Activated CD4-positive, alpha-beta T cell treated with anti-CD3 and anti-CD28 coated beads, Interleukin-2, Interleukin-4, amounts not matched to agents 100 ng/mL and 50 ng/mL, durations not matched to agents 16 hours and 8 hours (primary cell): ENCODE measurements around the gene PLAAT4.

ENCODE experiments used
- DNase-seq: peaks from one replicate; pipeline ENCODE4 v3.0.0-alpha.2; 2020; ENCODE audit warnings: low spot score

PLAAT4 gene, protein sequence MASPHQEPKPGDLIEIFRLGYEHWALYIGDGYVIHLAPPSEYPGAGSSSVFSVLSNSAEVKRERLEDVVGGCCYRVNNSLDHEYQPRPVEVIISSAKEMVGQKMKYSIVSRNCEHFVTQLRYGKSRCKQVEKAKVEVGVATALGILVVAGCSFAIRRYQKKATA

DNA sequence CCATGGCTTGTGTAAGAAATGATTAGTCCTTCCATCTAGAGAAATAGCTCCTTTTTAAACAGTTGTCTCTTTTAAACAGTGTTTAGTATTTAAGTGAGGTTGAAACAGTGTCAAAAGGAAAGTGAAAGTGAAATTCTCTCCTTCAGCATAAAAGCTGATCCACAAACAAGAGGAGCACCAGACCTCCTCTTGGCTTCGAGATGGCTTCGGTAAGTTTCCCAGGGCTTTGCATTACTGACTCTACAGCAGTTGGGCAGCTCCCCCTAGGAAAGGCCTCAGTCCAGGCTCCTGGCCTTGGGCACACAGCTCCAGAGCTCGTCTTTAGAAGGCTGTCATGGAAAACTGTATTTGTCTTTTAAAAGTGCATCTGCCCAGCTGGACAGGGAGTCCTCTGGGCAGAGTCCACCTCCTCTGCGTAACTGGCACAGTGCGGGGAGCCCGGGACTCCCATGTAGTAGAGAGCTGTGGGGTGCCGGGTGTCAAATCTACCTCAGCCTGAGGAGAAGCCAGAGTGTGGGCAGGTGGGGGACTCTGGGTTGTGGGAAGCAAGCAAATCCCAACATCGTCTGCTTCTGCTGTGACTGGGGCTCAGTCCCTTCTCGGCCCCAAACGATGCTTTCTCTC is at the start of gene PLAAT4:
TSS of gene PLAAT4 (plus strand) at position 140 of the 624 bp plus-strand sequence. CDS start at position 201, 61 bp downstream.
- DNase-seq, result peak; percentile 66

DNA sequence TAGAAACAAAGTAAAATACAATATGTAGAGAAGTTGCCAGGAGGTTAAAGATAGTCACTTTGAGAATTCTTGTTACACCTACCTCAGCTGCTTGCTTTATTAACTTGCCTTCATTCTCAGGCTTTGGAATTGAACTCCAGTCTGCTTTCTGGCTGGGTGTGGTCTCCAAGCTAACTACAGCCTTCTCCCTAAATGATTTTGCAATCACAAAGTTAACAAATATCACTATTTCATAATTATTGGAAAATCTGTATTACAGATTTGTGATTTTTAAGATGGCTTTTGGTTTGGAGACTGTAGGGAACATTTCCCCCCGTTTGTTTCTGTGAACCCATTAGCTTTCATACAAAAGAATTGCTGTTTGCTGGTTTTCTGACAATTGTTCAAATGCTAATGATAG is 47.8 kb upstream of the PLAAT4 start:
- DNase-seq, result no peak

DNA sequence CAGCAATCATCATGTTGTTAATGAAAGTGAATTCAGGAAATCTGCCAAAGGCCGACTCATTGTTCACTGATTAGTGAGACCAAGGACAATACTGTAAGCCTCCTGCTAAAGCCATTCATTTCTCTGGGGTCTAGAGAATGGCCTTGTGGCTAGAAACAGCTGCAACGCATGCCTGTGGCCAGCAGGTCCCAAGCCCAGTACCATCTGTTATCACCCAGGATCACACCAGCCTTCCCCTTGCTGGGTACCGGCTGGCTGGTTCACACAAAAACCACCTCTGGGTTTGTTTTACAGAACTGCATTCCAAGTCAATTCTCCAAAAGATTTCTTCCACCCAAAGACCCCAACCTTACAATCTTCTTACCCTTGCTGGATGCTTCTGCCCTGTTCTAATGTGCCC is 46.7 kb upstream of the PLAAT4 start:
- DNase-seq, result no peak

DNA sequence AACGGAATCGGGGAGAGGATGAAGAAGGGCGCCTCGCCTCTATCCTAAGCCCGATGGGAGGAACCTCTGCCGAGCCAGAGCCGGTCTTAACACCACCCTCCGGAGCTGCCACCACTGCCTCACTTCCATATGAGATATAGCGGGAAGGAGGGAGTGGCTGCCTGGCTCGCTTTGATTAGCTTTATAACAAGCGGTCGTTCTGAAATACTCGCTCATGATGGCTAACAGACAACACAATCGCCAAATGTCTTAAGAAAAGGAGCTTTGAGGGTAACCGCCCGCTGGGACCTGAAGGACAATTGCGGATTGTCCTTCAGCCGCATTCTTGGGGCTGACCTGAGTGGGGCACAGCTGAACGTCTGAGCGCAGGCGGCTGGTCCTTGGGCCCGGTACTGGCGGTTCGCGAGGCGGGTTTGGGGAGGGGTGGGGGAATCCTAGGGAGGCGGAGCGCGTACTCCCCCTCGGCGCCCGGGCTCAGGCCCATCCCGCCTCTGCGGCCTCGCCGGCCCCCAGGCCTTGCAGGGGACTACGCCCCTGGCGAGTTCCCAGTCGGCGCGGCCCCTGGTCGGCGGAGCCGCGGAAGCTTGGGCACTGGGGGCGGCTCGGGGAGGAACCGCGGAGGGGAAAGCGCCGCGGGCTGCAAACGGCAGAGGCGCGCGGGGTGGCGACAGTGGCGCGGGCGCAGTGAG is 45.9 kb upstream of the PLAAT4 start, which contains the start of gene PLAAT5:
TSS of gene PLAAT5 (minus strand) at position 617 of the 689 bp plus-strand sequence. CDS start at position 484, 133 bp downstream.
- no peak for DNase-seq

DNA sequence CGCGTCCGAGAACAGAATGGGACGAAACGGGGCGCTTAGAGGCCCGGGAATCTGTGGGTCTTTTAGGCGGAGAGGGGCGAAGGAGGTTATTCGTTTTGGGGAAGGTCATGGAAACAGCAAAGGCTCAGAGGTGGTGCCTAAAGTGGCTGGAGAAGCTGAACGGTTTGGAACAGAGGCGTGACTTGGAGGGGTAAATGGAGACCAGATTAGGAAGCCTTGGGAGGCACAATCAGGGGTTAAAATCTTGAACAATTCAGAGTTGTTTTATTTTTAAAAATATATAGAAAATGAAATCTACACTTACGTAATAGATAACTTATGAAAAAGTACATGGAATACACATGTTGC is 45.4 kb upstream of the PLAAT4 start:
- no peak for DNase-seq

DNA sequence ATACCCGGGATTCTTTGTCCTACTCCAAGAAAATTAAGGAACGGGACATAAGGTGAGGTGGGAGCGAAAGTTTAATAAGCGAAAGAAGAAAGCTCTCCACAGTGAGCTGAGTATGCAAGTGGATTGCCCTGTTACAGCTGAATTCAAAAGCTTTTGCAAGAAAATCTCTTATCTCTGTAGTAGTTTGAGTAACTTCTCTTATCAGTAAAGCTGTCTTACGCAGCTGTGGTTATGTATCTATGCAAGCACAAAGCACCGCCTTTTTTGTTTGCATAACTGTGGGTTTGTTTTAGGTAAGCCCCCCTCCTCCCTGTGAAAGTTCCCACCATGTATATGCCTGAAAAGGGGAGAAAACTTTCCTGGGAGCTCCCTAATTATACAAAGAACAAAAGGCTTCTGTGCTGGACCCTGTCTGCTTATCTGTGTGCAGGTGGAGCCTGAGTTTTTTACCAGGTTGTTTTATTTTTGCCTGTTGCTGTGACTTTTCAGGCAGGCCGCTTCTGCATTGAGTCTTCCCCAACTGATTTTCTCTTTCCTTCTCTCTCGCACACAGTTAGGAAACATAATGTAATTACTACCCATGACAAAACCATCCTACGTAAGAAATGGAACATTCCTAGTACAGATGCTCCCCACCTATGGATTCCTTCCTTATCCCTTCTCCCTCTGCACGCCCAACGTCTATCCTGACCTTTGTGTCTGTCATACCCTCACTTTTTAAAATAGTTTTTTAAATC is 44.8 kb upstream of the PLAAT4 start:
- peak; percentile 22 for DNase-seq

DNA sequence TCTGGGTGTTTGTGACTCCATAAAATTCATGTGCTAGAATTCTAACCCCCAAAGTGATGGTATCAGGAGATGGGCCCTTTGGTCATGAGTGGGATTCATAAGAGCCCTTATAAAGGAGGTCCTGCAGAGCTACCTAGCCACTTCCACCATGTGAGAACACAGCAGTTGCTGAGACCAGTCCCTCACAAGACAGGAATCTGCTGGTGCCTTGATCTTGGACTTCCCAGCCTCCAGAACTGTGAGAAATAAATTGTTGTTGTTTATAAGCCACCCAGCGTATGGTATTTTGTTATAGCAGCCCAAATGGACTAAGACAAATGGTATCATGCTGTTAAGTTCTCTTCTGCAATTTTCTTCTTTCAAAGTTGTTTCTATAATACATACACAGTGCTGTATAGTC is 44.2 kb upstream of the PLAAT4 start:
- no peak for DNase-seq

DNA sequence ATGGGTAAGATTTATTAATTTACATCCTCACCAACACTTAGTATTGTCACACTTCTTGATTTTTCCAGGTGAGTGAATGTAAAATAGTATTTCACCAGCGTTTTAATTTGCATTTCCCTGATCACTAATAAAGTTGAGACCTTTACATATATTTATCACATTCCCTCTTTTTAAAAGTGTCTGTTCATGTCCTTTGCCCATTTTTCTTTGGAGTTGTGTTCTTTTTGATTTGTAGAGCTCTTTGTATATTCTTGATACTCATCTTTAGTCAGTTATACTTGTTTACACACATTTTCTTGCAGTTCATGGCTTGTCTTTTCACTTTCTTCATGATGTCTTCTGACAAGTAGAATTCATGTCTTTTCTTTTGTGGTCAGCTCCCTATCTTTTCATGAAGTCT is 43.5 kb upstream of the PLAAT4 start:
- no peak for DNase-seq

DNA sequence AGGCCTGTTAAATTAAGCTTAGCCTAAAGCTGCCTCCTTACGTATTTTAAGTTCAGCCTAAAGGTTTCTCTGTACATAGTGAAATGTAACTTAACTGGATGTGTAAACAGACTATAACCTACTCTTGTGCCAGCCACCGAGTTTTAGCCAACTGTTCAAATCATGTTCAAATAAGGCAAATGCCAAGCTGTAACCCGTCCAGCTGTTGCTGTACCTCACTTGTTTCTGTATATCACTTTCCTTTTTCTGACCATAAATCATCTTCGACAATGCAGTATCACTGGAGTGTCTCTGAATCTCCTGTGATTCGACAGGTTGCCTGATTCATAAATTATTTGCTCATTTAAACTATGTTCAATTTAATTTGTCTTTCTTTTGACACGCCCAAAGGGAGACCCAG is 41.6 kb upstream of the PLAAT4 start:
- DNase-seq, result no peak

DNA sequence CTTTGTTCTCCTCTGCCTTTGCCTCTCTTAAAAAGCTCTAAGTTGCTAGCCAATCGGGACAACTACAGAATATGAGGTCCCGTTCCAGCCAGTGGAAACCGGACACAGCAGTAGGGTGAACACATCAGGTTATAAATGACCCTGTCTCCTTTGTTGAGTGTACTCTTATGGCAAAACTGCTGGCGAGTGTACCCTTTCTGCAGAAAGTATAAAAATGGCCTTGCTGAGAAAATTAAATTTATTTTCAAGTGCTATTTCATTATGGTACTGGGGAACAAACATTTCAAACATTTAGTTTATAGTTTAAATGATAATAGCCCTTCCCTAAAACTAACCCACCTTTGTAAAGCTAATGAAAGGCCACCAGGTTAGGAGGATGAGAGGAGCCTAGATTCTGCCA is 36.7 kb upstream of the PLAAT4 start:
- no peak for DNase-seq

DNA sequence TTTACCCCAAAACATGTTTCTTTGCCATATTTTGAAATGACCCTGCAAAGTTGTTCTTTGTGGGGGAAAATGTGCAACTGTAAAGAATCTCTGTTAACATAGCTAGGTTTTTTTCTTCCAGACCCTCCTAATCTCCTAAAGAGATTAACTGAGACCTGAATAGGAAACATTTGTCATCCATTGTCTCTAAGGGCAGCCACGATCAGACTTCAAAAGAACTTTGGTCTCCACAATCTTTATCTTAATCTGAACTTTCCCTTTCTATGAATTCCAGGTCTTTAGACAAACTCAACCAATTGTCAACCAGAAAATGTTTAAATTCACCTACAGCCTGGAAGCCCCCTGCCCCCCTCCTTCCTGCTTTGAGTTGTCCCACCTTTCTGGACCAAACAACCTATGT is 35.4 kb upstream of the PLAAT4 start:
- no peak for DNase-seq

DNA sequence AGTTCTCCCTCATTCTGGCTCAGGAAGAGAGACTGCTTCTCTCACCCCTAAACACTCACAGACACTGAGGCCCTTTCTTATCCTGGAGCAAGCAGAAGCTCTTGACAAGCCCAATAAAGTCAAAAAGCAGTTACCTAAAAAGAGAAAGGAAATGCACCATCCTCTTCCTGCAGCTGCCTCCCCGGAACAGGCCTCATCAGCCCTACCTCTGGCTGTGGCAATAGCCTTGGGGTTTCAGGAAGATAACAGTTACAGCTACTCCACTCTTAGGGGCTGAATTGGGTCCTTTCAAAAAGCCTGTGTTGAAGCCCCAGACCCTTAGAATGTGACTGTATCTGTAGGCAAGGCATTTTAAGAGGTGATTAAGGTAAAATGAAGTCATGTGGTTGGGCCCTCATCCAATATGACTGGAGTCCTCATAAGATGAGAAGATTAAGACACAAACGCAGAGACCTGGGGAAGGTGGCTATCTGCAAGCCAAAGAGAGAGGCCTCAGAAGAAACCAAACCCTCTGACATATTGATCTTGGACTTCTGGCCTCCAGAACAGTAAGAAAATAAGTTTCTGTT is 34.3 kb upstream of the PLAAT4 start:
- DNase-seq, result no peak

DNA sequence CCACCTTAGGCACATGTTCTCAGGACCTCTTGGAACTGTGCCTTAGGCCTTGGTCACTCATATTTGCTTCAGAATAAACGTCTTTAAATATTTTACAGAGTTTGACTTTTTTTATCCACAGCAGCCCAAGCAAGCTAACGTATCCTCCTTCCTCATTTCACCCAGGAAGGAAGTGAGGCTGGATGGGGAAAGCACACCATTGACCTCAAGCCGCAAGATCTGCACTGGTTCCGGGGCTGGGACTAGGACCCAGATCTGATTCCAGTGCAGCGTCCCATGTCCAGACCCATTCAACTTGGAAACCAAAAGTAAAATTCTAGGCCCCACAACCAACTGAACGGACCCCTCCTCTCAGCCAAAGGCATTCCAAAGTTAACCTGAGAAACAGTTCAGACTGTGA is 33.1 kb upstream of the PLAAT4 start:
- no peak for DNase-seq

DNA sequence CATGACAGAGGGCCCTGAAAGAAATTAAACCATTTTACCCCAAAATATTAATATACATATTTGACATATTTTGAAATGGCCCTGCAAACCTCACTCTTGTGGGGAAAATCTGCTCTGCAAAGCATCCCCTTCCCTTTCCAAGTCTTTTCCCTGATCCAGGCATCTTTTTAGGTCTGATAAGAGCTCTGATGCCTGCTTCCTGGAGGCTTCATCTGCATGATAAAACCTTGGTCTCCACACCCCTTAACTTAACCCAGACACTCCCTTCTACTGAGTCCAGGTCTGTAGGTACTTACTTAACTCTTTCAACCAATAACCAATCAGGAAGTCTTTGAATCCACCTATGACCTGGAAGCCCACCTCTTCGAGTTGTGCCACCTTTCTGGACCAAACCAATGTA is 32.6 kb upstream of the PLAAT4 start:
- DNase-seq, result no peak

DNA sequence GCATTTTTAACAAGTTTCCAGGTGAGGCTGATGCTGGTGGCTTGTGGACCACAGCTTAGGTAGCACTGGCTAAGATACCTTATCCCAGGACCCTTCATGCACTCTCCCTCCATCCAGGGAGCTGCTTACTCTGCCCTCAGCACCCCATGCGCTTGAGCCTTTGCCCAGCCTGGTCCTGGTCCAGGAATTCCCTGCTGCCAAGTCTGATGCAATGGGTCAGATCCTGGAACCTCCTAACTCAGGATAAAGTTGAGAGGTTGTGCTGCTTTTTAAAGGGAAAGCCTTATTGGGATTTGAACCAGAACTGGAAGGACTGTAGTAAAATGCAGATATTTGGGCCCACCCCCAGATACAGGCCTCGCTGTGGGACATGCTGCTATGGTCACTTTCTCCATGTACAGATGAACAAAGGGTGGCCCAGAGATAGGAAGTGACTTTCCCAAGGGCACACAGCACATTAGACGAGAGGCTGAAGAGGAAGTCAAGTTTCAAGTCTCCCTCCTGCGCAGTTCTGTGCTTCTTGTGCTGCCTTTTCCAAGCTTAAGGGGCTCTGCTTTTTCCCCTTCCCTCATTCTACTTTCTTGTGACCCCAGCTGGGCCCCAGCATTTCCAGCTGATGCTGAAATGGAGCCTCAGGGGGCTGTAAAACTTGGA is 31.5 kb upstream of the PLAAT4 start:
- no peak for DNase-seq

DNA sequence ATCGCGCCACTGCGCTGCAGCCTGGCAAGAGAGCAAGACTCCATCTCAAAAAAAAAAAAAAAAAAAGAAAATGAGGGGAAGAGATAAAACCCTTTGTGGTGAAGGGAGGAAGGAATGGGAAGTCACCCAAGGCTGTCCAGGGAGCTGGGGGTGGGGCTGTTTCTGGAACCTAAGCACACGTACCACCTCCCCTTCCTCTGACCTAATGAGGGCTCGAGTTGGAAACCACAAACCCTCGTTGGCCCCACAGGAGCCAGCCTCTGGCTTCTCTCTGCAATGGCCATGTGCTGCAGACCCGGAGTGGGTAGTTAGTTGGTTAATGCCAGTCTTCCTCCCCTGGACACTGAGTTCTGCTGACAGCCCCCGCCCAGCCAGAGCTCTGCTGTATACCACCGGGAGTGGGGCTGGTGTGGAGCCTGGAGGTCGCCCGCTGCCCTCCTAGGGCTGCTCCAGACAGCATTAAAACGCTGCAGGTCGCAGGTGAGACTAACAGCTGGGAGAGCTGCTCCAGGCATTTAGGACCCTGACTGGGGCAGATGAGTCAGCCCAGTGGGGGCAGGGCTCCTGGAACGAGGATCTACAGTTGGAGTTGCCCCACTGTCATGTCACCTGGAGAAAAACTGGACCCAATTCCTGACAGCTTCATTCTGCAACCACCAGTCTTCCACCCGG is 30.6 kb upstream of the PLAAT4 start, which contains the start of gene LGALS12:
TSS of gene LGALS12 (plus strand) at position 228 of the 672 bp plus-strand sequence. CDS start at position 603, 375 bp downstream.
- DNase-seq, result no peak

DNA sequence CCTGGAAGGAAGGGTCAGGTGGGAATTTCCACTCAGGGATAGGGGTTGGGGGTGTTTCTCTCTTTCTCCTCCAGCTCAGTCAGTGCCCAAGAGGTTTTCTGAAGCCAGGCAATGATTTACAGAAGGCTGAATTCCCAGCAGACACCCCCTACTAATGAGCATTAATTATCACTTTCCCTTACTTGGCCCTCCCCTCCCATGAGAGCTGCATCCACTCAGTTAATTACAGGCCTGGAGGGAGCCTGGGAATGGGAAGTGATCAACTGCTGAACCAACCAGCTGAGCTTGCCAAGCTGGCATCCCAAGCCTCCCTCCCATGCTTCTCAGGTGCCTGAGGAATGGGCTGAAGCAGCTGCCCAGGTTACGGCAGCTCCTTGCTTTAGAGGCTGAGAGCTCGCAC is 29.7 kb upstream of the PLAAT4 start:
- DNase-seq, result no peak

DNA sequence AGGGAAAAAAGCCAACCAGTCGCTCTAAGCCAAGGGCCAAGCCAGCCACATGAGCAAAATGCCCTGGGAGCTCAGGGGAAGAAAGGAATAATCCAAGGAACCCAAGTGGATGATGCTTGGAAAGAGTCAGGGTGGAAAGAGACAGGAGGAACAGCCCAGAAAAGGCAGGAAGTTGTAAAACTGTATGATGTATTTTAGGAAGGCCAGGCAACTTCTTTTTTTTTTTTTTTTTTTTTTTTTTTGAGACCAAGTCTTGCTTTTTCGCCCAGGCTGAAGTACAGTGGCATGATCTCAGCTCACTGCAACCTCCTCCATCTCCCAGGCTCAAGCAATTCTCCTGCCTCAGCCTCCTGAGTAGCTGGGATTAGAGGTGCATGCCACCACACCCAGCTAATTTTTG is 29.1 kb upstream of the PLAAT4 start:
- no peak for DNase-seq

DNA sequence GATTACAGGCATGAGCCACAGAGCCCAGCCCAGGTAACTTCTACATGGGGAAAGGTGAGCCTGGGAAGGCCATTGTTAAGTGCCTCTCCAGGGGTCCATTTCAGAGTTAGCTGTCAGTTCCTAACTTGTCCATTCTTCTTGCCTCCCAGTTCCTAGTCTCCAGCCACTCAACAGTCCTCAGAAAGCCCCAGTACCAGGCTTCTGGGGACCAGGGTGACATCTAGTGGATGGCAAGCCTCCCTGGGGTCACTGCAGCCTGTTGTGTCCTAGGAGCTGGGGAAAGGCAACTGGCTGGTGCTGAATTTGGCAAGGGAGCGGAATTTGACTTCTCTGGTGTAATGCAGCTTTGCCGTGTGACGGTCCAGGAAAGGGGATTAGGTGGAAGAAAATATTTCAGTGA is 28.6 kb upstream of the PLAAT4 start:
- peak; percentile 11 for DNase-seq

DNA sequence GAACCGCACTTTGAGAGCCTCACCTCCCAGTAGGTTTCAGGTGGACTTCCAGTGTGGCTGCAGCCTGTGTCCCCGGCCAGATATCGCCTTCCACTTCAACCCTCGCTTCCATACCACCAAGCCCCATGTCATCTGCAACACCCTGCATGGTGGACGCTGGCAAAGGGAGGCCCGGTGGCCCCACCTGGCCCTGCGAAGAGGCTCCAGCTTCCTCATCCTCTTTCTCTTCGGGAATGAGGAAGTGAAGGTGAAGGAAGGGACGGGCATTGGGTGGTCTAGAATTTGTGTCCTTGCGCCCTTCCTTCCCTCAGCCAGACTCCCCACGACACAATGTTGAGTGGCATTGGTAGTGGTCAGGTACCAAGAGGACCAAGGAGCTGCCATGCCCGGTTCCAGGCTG is 27.9 kb upstream of the PLAAT4 start:
- no peak for DNase-seq

DNA sequence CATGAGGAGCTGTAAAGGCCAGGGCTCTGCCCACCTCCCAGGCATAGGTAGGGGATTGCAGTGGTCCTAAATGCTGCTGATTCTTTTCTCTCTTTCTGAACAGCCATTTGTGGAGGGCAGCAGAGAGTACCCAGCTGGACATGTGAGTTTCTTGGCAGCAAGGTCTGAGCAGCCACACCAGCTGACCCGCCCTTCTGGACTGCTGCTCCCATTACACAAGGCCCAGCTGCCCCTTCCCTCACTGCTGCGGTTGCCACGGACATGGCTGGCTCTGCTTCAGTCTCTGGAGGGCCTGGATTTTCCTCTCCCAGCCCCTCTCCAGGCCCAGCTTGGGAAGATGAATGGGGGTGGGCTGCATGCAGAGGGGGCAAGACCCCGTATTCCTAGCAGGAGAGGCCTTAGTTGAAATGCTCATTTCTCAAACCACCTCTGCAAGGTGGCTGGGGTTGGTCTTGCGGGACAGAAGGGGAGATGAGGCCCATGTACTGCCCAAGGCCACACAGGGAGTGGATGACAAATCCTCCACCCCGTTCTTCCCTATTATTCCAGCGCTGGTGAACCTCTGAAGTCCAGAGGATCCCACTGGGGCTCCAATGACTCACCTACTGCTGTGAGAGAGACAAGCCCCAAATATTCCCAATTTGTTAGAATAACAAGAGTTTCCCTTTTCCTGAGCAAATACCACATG is 26.1 kb upstream of the PLAAT4 start:
- no peak for DNase-seq
